Activated naive CD4-positive, alpha-beta T cell treated with anti-CD3 and anti-CD28 coated beads, Interleukin-2, amount 50 U/mL, for 72 hours (primary cell): ENCODE results near the gene SFPQ. TPM values are rescaled to one million over a fixed set of nuclear protein-coding genes. Genes with fewer than 3 reads are reported as not detected.

Experiments
- ATAC-seq, 2 donors: fragments of 150-1000 bp; cut with Tn5 transposase; 2 replicates each; pipeline ENCODE4 v1.10.0; 2021; ENCODE audit warnings: mild to moderate bottlenecking in 2 of 2, moderate library complexity in 2 of 2
- DNase-seq, 2 donors: peaks; one replicate each; pipeline ENCODE4 v3.0.0; 2021 to 2022; ENCODE audit warnings: low spot score in 2 of 2
- H3K27ac Mint-ChIP-seq, 2 donors: one replicate each; pipeline ENCODE4 v1.8.0; 2022; ENCODE audit warnings: mild to moderate bottlenecking in 2 of 2, mixed read lengths in 2 of 2
- H3K36me3 Mint-ChIP-seq, 2 donors: one replicate each; pipeline ENCODE4 v1.8.0; 2022; ENCODE audit warnings: mixed read lengths in 2 of 2
- H3K9me3 Mint-ChIP-seq, 2 donors: one replicate each; pipeline ENCODE4 v1.8.0; 2022; ENCODE audit warnings: mixed read lengths in 2 of 2
- total RNA-seq, 2 donors: library from RNA; stranded (reverse); gene quantifications; one replicate each; pipeline ENCODE4 v1.2.3, GENCODE V29; 2022

Gene SFPQ
- total RNA-seq, 2 donors from 2014 or later, result 191 to 344 TPM

GRCh38 chr1:35191429-35192055, 1.4 kb downstream of the SFPQ start:
- no peaks in the 10 kb centered on the region for H3K9me3 Mint-ChIP-seq
- peak overlapping the region; percentile 98 to 99 for H3K27ac Mint-ChIP-seq
- H3K36me3 Mint-ChIP-seq, result peaks cover 54 to 55% of the 10 kb centered on the region in 2 donors
- no peak for DNase-seq
- no peak for ATAC-seq

- no peaks in the 10 kb centered on the region for H3K9me3 Mint-ChIP-seq
- DNase-seq (no peak), ATAC-seq (no peak)
- peaks cover 61 to 63% of the 10 kb centered on the region in 2 donors for H3K36me3 Mint-ChIP-seq
- peak overlapping the region; percentile 98 to 99 for H3K27ac Mint-ChIP-seq
Measured at GRCh38 chr1:35190784-35191183, 2.2 kb downstream of the SFPQ start.

- no peak for DNase-seq
- peaks cover 74 to 81% of the 10 kb centered on the region in 2 donors for H3K36me3 Mint-ChIP-seq
- ATAC-seq, result no peak
- peak overlapping the region; percentile 98 to 99 for H3K27ac Mint-ChIP-seq
- H3K9me3 Mint-ChIP-seq, result no peaks in the 10 kb centered on the region
Measured at GRCh38 chr1:35188578-35189392, 4.2 kb downstream of the SFPQ start.

- H3K36me3 Mint-ChIP-seq, result peaks cover 74 to 89% of the 10 kb centered on the region in 2 donors
- H3K9me3 Mint-ChIP-seq, result no peaks in the 10 kb centered on the region
- H3K27ac Mint-ChIP-seq, result peak overlapping the region; percentile 98 to 99
- DNase-seq (no peak), ATAC-seq (no peak)
Measured at GRCh38 chr1:35187816-35188342, 5.1 kb downstream of the SFPQ start.

- peaks cover 75 to 94% of the 10 kb centered on the region in 2 donors for H3K36me3 Mint-ChIP-seq
- H3K9me3 Mint-ChIP-seq, result no peaks in the 10 kb centered on the region
- ATAC-seq (no peak), DNase-seq (no peak)
- peak overlapping the region in 1 of 2 donors; percentile 78 for H3K27ac Mint-ChIP-seq
Measured at GRCh38 chr1:35186239-35186638, 6.7 kb downstream of the SFPQ start.

GRCh38 chr1:35185200-35185599, 7.7 kb downstream of the SFPQ start:
- peak overlapping the region in 1 of 2 donors; percentile 95 for H3K27ac Mint-ChIP-seq
- no peaks in the 10 kb centered on the region for H3K9me3 Mint-ChIP-seq
- DNase-seq (no peak), ATAC-seq (no peak)
- peaks cover 75 to 92% of the 10 kb centered on the region in 2 donors for H3K36me3 Mint-ChIP-seq

- DNase-seq, result no peak
- H3K27ac Mint-ChIP-seq, result peak overlapping the region; percentile 10 to 95
- H3K36me3 Mint-ChIP-seq, result peaks cover 75 to 92% of the 10 kb centered on the region in 2 donors
- ATAC-seq, result no peak
- no peaks in the 10 kb centered on the region for H3K9me3 Mint-ChIP-seq
Measured at GRCh38 chr1:35184495-35185199, 8.3 kb downstream of the SFPQ start.

GRCh38 chr1:35181790-35182455, 11.0 kb downstream of the SFPQ start:
- Mint-ChIP-seq H3K27ac (peak overlapping the region; percentile 36 to 89), H3K9me3 (no peaks in the 10 kb centered on the region), H3K36me3 (peaks cover 48 to 81% of the 10 kb centered on the region in 2 donors)
- ATAC-seq (no peak), DNase-seq (no peak)

- Mint-ChIP-seq H3K36me3 (peaks cover 38 to 78% of the 10 kb centered on the region in 2 donors), H3K27ac (peak overlapping the region; percentile 65 to 89), H3K9me3 (no peaks in the 10 kb centered on the region)
- peak; percentile 56 to 66 for ATAC-seq
- no peak for DNase-seq
Measured at GRCh38 chr1:35180776-35181374, 12.1 kb downstream of the SFPQ start.

- ATAC-seq, result no peak
- Mint-ChIP-seq H3K36me3 (peaks cover 32 to 73% of the 10 kb centered on the region in 2 donors), H3K27ac (peak overlapping the region in 1 of 2 donors; percentile 90), H3K9me3 (no peaks in the 10 kb centered on the region)
- no peak for DNase-seq
Measured at GRCh38 chr1:35179908-35180307, 13.0 kb downstream of the SFPQ start.

GRCh38 chr1:35178874-35179380, 14.0 kb downstream of the SFPQ start:
- peak overlapping the region in 1 of 2 donors; percentile 92 for H3K27ac Mint-ChIP-seq

GRCh38 chr1:35178295-35178695, 14.7 kb downstream of the SFPQ start:
- Mint-ChIP-seq H3K9me3 (no peaks in the 10 kb centered on the region), H3K27ac (peak overlapping the region in 1 of 2 donors; percentile 92), H3K36me3 (peaks cover 24 to 57% of the 10 kb centered on the region in 2 donors)
- no peak for DNase-seq
- no peak for ATAC-seq

More at GRCh38 chr1:35178874-35179380, 14.0 kb downstream of the SFPQ start:
- no peaks in the 10 kb centered on the region for H3K9me3 Mint-ChIP-seq
- ATAC-seq (no peak), DNase-seq (no peak)
- peaks cover 24 to 63% of the 10 kb centered on the region in 2 donors for H3K36me3 Mint-ChIP-seq

GRCh38 chr1:35177237-35177786, 15.6 kb downstream of the SFPQ start:
- Mint-ChIP-seq H3K36me3 (peaks cover 22 to 48% of the 10 kb centered on the region in 2 donors), H3K9me3 (no peaks in the 10 kb centered on the region), H3K27ac (peak overlapping the region in 1 of 2 donors; percentile 65)
- ATAC-seq (no peak), DNase-seq (no peak)

- Mint-ChIP-seq H3K36me3 (peaks cover 9 to 37% of the 10 kb centered on the region in 2 donors), H3K9me3 (no peaks in the 10 kb centered on the region), H3K27ac (no peak overlapping the region)
- ATAC-seq, result no peak
- DNase-seq, result no peak
Measured at GRCh38 chr1:35175602-35176001, 17.3 kb downstream of the SFPQ start.

- Mint-ChIP-seq H3K9me3 (no peaks in the 10 kb centered on the region), H3K27ac (peak overlapping the region in 1 of 2 donors; percentile 29), H3K36me3 (peaks cover 5 to 32% of the 10 kb centered on the region in 2 donors)
- DNase-seq (no peak), ATAC-seq (no peak)
Measured at GRCh38 chr1:35175098-35175576, 17.8 kb downstream of the SFPQ start.
